ENCODE measurements around the gene C13orf46. TPM values are rescaled to one million over a fixed set of nuclear protein-coding genes. Genes with fewer than 3 reads are reported as not detected.

Gene C13orf46
- total RNA-seq, 1 donor from 2014 or later, result 0.29 TPM

DNA sequence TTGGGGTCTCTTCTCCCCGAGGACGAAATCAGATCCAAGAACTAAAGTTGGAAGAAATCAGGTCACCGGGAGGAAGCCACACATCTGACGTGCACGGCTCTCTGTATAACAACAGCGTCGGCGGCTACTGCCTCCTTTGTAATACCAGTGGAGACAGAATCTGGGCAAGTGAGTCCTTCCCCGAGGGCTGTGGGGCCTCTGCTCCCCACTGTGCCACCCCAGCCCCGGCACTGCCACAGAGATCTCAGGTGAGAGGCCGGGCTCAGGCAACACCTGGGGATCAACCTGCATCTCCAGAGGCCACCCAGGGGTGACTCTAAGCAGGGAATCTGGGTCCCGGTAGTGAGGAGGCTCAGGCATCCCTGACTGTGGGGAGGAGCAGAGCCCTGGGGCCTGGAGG lies 33.7 kb upstream of the C13orf46 start:
- H3K36me3 Mint-ChIP-seq, result peaks cover 10% of the 10 kb centered on the region
- H3K27me3 Mint-ChIP-seq, result peaks cover 3% of the 10 kb centered on the region
- H3K27ac Mint-ChIP-seq, result no peak overlapping the region
- TF ChIP-seq, protein P1, sequence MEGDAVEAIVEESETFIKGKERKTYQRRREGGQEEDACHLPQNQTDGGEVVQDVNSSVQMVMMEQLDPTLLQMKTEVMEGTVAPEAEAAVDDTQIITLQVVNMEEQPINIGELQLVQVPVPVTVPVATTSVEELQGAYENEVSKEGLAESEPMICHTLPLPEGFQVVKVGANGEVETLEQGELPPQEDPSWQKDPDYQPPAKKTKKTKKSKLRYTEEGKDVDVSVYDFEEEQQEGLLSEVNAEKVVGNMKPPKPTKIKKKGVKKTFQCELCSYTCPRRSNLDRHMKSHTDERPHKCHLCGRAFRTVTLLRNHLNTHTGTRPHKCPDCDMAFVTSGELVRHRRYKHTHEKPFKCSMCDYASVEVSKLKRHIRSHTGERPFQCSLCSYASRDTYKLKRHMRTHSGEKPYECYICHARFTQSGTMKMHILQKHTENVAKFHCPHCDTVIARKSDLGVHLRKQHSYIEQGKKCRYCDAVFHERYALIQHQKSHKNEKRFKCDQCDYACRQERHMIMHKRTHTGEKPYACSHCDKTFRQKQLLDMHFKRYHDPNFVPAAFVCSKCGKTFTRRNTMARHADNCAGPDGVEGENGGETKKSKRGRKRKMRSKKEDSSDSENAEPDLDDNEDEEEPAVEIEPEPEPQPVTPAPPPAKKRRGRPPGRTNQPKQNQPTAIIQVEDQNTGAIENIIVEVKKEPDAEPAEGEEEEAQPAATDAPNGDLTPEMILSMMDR (conservative IDR thresholded peaks at IDR 0.05), result no peak
- H3K4me1 Mint-ChIP-seq (ENCODE audit: unreplicated experiment), result no peaks in the 10 kb centered on the region
- H3K4me3 Mint-ChIP-seq, result no peak overlapping the region
- DNase-seq (ENCODE audit: extremely low spot score, unreplicated experiment), result no peak
- no peaks in the 10 kb centered on the region for H3K9me3 Mint-ChIP-seq

DNA sequence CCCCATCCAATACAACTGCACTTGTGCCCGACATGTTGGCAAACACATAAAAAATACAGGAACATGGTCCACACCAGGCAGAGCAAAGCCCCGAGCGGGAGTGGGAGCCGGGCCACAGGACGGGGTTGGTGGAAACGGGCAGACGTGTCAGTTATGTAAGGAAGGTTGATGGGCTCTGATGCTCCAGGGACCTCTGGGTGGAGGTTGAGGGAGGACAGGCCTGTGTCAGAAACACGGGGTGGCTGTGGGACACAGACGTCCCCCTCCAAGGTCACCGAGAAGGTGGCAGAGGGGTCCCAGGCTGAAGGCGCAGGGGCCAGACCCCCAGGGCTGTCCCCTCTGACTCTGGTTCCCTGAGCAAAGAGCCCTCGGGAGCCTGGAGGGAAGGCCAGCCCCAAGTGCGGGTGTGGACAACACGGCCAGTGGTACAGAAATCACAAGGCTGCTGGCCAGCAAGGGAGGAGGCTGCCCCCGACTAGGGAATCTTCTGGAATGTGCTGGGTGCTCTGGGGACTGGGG lies 31.4 kb upstream of the C13orf46 start:
- Mint-ChIP-seq H3K9me3 (no peaks in the 10 kb centered on the region), H3K4me1 (ENCODE audit: unreplicated experiment) (no peaks in the 10 kb centered on the region), H3K4me3 (no peak overlapping the region), H3K27ac (no peak overlapping the region), H3K27me3 (peaks cover 3% of the 10 kb centered on the region), H3K36me3 (peaks cover 5% of the 10 kb centered on the region)
- no peak for DNase-seq (ENCODE audit: extremely low spot score, unreplicated experiment)
- TF ChIP-seq, protein P1 (conservative IDR thresholded peaks at IDR 0.05), result no peak

DNA sequence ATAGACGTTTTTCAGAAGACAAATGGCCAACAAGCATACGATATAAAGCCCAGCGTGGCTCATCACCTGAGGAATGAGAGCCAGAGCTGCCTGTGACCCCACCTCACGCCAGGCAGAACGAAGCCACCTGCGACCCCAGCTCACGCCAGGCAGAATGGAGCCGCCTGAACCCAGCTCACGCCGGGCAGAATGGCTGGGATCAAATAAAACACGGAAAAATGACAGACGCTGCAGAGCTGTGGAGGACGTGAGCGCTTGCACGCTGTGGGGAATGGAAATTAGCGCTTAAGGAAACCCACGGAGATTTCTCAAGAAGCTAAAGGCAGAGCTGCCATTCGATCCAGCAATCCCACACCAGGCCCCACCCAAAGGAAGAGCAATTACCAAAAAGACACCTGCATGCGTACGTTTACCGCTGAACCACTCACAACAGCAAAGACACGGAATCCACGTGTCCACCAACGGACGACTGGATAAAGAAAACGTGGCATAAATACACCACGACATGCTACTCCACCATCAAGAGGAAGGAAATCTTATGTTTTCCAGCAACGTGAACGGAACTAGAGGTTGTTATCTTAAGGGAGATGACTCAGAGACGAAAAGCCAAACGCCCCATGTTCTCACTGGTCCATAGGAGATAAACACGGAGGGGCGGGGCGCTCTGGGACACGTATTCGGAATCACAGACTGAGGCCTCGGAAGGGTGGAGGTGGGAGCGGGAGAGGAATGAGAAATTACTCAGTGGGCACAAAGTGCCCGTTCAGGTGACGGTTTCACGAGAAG lies 30.7 kb upstream of the C13orf46 start:
- no peak overlapping the region for H3K27ac Mint-ChIP-seq
- no peaks in the 10 kb centered on the region for H3K4me1 Mint-ChIP-seq (ENCODE audit: unreplicated experiment)
- DNase-seq (ENCODE audit: extremely low spot score, unreplicated experiment), result no peak
- TF ChIP-seq, protein P1 (conservative IDR thresholded peaks at IDR 0.05), result no peak
- H3K9me3 Mint-ChIP-seq, result no peaks in the 10 kb centered on the region
- no peak overlapping the region for H3K4me3 Mint-ChIP-seq
- peaks cover 5% of the 10 kb centered on the region for H3K36me3 Mint-ChIP-seq
- H3K27me3 Mint-ChIP-seq, result peaks cover 3% of the 10 kb centered on the region

DNA sequence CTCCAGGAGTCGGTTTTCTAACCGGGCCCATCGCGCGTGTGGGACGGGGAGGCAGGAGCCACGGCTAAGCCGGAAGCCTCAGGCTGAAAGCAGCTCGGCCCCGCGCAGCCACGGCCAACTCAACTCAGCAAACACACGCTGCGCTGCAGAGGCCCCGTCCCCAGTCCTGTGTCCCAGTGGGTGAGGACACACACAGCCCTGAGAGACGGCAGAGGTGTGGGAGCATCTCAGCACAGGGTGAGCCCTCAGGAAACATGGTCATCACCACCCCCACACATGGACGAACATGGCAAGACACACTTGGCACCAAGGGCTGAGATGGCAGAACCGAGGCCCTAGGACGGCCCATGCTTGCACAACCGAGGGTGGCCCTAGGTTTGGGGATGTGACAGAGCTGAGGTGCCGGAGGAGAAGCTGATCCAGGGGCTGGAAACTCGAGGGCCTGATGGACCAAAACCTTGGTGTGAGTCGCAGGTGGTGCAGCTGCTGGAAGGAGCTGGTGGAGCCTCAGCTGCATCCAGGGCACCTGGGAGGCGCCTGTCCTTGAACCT lies 29.0 kb upstream of the C13orf46 start:
- no peak overlapping the region for H3K27ac Mint-ChIP-seq
- DNase-seq (ENCODE audit: extremely low spot score, unreplicated experiment), result no peak
- TF ChIP-seq, protein P1 (conservative IDR thresholded peaks at IDR 0.05), result no peak
- H3K27me3 Mint-ChIP-seq, result peaks cover 3% of the 10 kb centered on the region
- no peaks in the 10 kb centered on the region for H3K36me3 Mint-ChIP-seq
- no peaks in the 10 kb centered on the region for H3K9me3 Mint-ChIP-seq
- H3K4me1 Mint-ChIP-seq (ENCODE audit: unreplicated experiment), result no peaks in the 10 kb centered on the region
- no peak overlapping the region for H3K4me3 Mint-ChIP-seq

DNA sequence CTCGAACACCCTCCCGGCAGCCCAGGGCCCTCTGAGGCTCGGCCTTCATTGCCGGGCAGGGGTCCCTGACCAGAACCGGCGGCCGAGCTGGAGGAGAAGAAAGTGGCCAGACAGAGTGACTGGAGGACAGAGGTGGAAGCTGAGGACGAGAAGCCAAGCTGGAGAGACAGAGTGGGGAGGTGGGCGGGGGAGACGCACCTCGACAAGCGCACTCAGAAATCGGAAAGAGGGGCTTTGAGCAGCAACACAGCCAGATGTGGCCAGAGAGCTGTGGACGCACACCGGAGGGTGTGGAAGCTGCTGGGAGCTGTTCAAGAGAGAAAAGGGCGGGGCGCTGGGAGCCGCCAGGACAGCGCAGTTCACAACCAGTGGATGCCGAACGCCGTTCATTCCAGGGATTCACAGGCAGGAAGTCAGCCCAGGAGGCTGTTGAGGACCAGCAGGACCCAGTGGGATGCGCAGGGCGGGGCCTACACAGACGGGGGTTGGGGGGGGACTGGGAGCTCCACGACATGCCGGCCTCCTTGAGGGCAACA lies 28.2 kb upstream of the C13orf46 start:
- H3K27me3 Mint-ChIP-seq, result no peaks in the 10 kb centered on the region
- no peak overlapping the region for H3K27ac Mint-ChIP-seq
- TF ChIP-seq, protein P1 (conservative IDR thresholded peaks at IDR 0.05), result no peak
- H3K4me1 Mint-ChIP-seq (ENCODE audit: unreplicated experiment), result no peaks in the 10 kb centered on the region
- H3K9me3 Mint-ChIP-seq, result no peaks in the 10 kb centered on the region
- H3K36me3 Mint-ChIP-seq, result no peaks in the 10 kb centered on the region
- DNase-seq (ENCODE audit: extremely low spot score, unreplicated experiment), result no peak
- H3K4me3 Mint-ChIP-seq, result no peak overlapping the region
